PC-9 (cell line): ENCODE data around the gene DNAH12. TPM values are rescaled to one million over a fixed set of nuclear protein-coding genes. Genes with fewer than 3 reads are reported as not detected.
A peak's percentile ranks its signal among the peaks of the same experiment; 100 is the strongest.
"Not testable (repeated sequence)": the region's sequence is repeated elsewhere in the genome, so short reads cannot be mapped to it uniquely, and the experiment has no call there.

Experiments used
- BruUV-seq: library from RNA; stranded (reverse); fragments of 400-500 nt; replicated peaks from 2 replicates; lab custom pipeline; 2021; lab: Mats Ljungman, UMichigan
- CTCF ChIA-PET: fragments of 300-600 bp; sonication (Branson Sonifier 250); formaldehyde crosslinking; loops from one replicate; lab custom pipeline; 2022; ENCODE audit warnings: antibody characterized with exemption; lab: Charles Lee
- POLR2A ChIA-PET: fragments of 300-600 bp; sonication (Branson Sonifier 250); formaldehyde crosslinking; loops from one replicate; lab custom pipeline; 2022; ENCODE audit warnings: antibody characterized with exemption; ENCODE audit not compliant: unreplicated experiment; lab: Charles Lee
- DNase-seq, 2 experiments: peaks; one replicate each; pipeline versions ENCODE4 v3.0.0 to v3.0.0-alpha.2; 2015 to 2022; ENCODE audit warnings: mixed read lengths in 1 of 2
- H2AFZ ChIP-seq: fragments of 200-600 bp; sonication (generic); 2 replicates; pipeline ENCODE4 v1.8.1; 2017; ENCODE audit warnings: antibody characterized with exemption
- H3F3A ChIP-seq: fragments of 200-600 bp; sonication (generic); 2 replicates; pipeline ENCODE4 v1.8.1; 2017; ENCODE audit warnings: antibody characterized with exemption, mild to moderate bottlenecking, low read depth; ENCODE audit not compliant: insufficient read depth
- H3K27ac ChIP-seq: fragments of 200-600 bp; sonication (generic); 2 replicates; pipeline ENCODE4 v1.6.1; 2016; ENCODE audit warnings: mixed run types
- H3K27me3 ChIP-seq: fragments of 200-600 bp; sonication (generic); 2 replicates; pipeline ENCODE4 v1.6.1; 2016; ENCODE audit warnings: low read depth, mixed run types; ENCODE audit not compliant: insufficient read depth
- H3K36me3 ChIP-seq: fragments of 200-600 bp; sonication (generic); 2 replicates; pipeline ENCODE4 v1.6.1; 2016; ENCODE audit warnings: low read depth, mixed run types
- H3K4me1 ChIP-seq: fragments of 200-600 bp; sonication (generic); replicated peaks from 2 replicates; pipeline ENCODE4 v1.6.1; 2016; ENCODE audit warnings: mixed run types; ENCODE audit not compliant: insufficient read depth
- H3K4me2 ChIP-seq: fragments of 200-600 bp; sonication (generic); 2 replicates; pipeline ENCODE4 v1.6.1; 2017; ENCODE audit warnings: mixed run types
- H3K4me3 ChIP-seq: fragments of 200-600 bp; sonication (generic); 2 replicates; pipeline ENCODE4 v1.6.1; 2016; ENCODE audit warnings: mixed run types
- H3K79me2 ChIP-seq: fragments of 200-600 bp; sonication (generic); 2 replicates; pipeline ENCODE4 v1.6.1; 2017; ENCODE audit warnings: low read depth, mixed run types
- H3K9me2 ChIP-seq: fragments of 200-600 bp; sonication (generic); 2 replicates; pipeline ENCODE4 v1.8.1; 2017; ENCODE audit warnings: mild to moderate bottlenecking; ENCODE audit not compliant: insufficient read depth
- H3K9me3 ChIP-seq: fragments of 200-600 bp; sonication (generic); 2 replicates; pipeline ENCODE4 v1.8.1; 2016; ENCODE audit warnings: low read depth; ENCODE audit not compliant: insufficient read depth
- H4K20me1 ChIP-seq: fragments of 200-600 bp; sonication (generic); 2 replicates; pipeline ENCODE4 v1.8.1; 2017; ENCODE audit not compliant: insufficient read depth
- EZH2 ChIP-seq: fragments of 200-600 bp; sonication (generic); IDR thresholded peaks from 2 replicates; pipeline ENCODE4 v1.8.0; 2017; ENCODE audit warnings: antibody characterized with exemption, low read depth
- intact Hi-C: fragments of 100-400 bp; cut with micrococcal nuclease; formaldehyde crosslinking; loops from one replicate; pipeline ENCODE4 v1.10.0; 2022; ENCODE audit not compliant: unreplicated experiment
- total RNA-seq: library from RNA; stranded (reverse); gene quantifications from 2 replicates; pipeline ENCODE4 v1.2.3, GENCODE V29; 2021
- TF ChIP-seq, protein P1 (sequence below): fragments of 200-600 bp; sonication (generic); conservative IDR thresholded peaks from 2 replicates; pipeline ENCODE4 v1.6.1; 2017; ENCODE audit warnings: mixed run types, antibody characterized with exemption, mild to moderate bottlenecking, moderate library complexity

DNAH12 gene
- total RNA-seq, 1 experiment from 2014 or later = 0.22 TPM

DNA sequence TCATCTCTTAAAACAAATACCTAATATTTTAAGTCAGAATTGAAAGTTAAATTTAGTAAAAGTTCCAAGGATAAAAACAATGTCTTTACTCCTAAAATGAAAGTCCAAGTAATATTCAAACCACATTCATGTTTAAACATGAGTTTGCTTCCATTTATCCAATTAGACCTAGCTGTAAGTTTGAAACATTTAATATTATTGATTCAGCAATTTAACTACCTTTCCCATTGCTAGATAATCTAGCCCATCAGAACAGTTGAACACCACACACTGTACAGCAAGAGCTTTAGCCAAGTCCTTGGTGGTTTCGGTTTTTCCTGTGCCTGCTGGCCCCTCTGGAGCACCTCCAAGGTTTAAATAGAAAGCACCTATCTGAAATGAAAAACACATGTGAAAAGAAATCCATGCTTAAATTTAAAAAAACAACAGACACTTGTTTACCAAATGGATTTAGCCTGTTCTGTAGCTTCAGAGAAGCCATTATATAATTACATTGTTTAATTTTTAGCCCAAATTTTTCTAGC, 97.8 kb downstream of the DNAH12 start:
- H3K4me3 ChIP-seq = no peak overlapping the region
- H3K4me2 ChIP-seq = no peak overlapping the region
- ChIA-PET CTCF (no interaction called here), POLR2A (no interaction called here)
- no TSS peak for BruUV-seq
- H2AFZ ChIP-seq = peak overlapping the region; percentile 52; the same call in 1 of the 2 replicates
- H3K27me3 ChIP-seq = no peaks in the 10 kb centered on the region
- no peaks in the 10 kb centered on the region for H4K20me1 ChIP-seq
- TF ChIP-seq, protein P1, sequence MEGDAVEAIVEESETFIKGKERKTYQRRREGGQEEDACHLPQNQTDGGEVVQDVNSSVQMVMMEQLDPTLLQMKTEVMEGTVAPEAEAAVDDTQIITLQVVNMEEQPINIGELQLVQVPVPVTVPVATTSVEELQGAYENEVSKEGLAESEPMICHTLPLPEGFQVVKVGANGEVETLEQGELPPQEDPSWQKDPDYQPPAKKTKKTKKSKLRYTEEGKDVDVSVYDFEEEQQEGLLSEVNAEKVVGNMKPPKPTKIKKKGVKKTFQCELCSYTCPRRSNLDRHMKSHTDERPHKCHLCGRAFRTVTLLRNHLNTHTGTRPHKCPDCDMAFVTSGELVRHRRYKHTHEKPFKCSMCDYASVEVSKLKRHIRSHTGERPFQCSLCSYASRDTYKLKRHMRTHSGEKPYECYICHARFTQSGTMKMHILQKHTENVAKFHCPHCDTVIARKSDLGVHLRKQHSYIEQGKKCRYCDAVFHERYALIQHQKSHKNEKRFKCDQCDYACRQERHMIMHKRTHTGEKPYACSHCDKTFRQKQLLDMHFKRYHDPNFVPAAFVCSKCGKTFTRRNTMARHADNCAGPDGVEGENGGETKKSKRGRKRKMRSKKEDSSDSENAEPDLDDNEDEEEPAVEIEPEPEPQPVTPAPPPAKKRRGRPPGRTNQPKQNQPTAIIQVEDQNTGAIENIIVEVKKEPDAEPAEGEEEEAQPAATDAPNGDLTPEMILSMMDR = no peak
- TF ChIP-seq EZH2 = no peak
- no peaks in the 10 kb centered on the region for H3K36me3 ChIP-seq
- intact Hi-C loops = no loop called here
- no peak overlapping the region for H3K27ac ChIP-seq
- no peak for DNase-seq
- no peaks in the 10 kb centered on the region for H3K9me3 ChIP-seq
- no peaks in the 10 kb centered on the region for H3K79me2 ChIP-seq
- no peaks in the 10 kb centered on the region for H3K9me2 ChIP-seq
- H3K4me1 ChIP-seq = peaks cover 17% of the 10 kb centered on the region
- H3F3A ChIP-seq = peaks cover 13% of the 10 kb centered on the region

DNA sequence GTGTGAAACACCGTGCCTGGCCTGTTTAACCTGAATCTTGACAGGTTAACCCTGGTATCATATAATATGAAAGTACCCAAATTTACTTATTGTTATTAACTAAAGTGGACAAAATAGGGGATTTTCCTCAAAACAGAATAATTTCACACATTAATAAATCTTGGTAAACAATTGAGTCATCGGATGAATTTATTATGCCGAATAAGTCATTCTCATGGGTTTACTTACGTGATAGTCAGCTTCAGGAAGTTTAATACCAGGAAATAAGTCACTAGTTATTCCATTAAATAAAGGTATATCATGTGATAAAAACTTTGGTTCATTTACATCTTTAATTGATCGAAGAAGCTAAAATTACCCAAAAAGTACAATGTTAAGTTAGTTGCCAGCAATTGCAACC, 99.7 kb downstream of the DNAH12 start:
- Histone ChIP-seq H3K9me3 (no peaks in the 10 kb centered on the region), H3F3A (no peaks in the 10 kb centered on the region), H3K27ac (no peak overlapping the region), H3K4me1 (0 out of 2 replicates have a peak, but pooled peaks cover 4% of the 10 kb centered on the region), H3K27me3 (no peaks in the 10 kb centered on the region), H4K20me1 (no peaks in the 10 kb centered on the region), H2AFZ (no peak overlapping the region), H3K9me2 (no peaks in the 10 kb centered on the region), H3K4me2 (no peak overlapping the region), H3K79me2 (no peaks in the 10 kb centered on the region), H3K36me3 (no peaks in the 10 kb centered on the region), H3K4me3 (no peak overlapping the region)
- TF ChIP-seq EZH2 = no peak
- TF ChIP-seq, protein P1 = no peak
- intact Hi-C loops = no loop called here
- ChIA-PET POLR2A (interaction anchor here (0.7 kb wide), 1 partner anchor 13 kb away, joined by 6 read pairs; no protein-coding TSS in a partner anchor), CTCF (no interaction called here)
- BruUV-seq = no TSS peak
- no peak for DNase-seq

DNA sequence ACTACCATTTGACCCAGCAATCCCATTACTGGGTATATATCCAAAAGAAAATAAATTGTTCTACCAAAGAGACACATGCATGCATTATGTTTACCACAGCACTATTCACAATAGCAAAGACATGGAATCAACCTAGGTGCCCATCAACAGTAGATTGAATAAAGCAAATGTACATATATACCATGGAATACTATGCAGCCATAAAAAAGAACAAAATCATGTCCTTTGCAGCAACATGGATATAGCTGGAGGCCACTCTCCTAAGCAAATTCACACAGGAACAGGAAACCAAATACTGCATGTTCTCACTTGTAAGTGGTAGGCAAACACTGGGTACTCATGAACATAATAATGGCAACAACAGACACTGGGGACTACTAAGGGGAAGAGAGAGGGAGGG, 104.0 kb downstream of the DNAH12 start:
- POLR2A ChIA-PET = not testable (repeated sequence)

DNA sequence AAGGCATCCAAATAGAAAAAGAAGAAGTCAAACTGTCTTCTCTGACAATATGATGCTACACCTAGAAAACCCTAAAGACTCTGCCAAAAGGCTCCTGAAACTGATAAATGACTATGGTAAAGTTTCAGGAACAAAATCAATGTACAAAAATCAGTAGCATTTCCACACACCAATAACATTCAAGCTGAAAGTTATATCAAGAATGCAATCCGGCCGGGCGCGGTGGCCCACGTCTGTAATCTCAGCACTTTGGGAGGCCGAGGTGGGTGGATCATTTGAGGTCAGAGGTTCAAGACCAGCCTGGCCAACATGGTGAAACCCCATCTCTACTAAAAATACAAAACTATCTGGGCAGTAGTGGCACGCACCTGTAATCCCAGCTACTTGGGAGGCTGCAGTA, 105.7 kb downstream of the DNAH12 start:
- H3K79me2 ChIP-seq, POLR2A ChIA-PET, H3K36me3 ChIP-seq, H2AFZ ChIP-seq, H4K20me1 ChIP-seq, H3K27me3 ChIP-seq, CTCF ChIA-PET, DNase-seq, H3K4me2 ChIP-seq, H3K27ac ChIP-seq, intact Hi-C loops, BruUV-seq, H3K4me1 ChIP-seq, H3K9me2 ChIP-seq, H3F3A ChIP-seq, H3K9me3 ChIP-seq, H3K4me3 ChIP-seq: not testable (repeated sequence)

More for the DNA sequence above, 104.0 kb downstream of the DNAH12 start:
- H3K9me3 ChIP-seq, H2AFZ ChIP-seq, H3K36me3 ChIP-seq, H3K9me2 ChIP-seq, H4K20me1 ChIP-seq, H3F3A ChIP-seq, BruUV-seq, CTCF ChIA-PET, H3K79me2 ChIP-seq, DNase-seq, H3K4me3 ChIP-seq, H3K27ac ChIP-seq, H3K4me1 ChIP-seq, intact Hi-C loops, H3K27me3 ChIP-seq, H3K4me2 ChIP-seq: not testable (repeated sequence)
